HG03558 (cell line): ENCODE results near the gene FOXP1.

Experiments used
- ATAC-seq: cut with Tn5 transposase; IDR thresholded peaks from one replicate; pipeline ENCODE4 v1.9.1; 2021; ENCODE audit warnings: moderate number of reproducible peaks; ENCODE audit not compliant: unreplicated experiment; ENCODE audit errors: extremely low read depth

FOXP1 gene

DNA sequence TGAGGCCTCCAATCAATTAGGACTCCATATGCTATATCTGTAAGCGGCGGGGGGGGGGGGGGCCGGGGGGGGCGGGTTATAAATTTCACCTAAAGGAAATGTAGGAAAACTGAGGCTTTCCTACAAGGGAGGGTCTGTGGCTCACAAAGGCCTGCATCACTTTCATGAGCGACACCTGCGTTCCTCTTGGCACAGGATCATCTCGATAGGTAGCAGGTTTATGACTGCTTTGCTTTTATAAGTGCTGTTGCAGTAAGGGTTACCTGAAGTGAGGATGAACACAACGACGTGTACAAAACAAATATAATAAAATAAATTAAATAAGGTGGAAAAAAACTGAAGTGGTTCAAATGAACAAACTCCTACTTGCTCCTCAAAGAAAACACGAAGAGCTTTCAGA, 194.3 kb downstream of the FOXP1 start:
- ATAC-seq = no peak

GRCh38 chr3:71388535-71389120, 194.9 kb downstream of the FOXP1 start:
- no peak for ATAC-seq

DNA sequence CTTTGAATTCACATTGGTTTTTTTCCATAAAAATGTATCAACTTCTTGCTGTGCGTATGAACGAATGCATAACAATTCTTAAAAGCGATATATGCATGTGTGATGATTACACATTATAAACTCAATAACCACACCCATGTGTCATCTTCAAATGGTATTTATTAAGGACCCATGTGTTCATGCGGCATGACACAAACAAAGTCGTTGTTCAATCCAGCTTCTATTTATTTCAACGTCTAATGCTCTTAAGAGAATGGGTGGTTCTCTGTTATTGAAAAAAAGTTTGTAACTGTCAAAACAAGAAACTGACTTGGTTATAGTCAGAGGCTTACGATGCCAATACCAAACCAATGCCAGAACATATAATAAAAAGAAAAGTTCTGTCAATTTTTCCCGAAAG, 195.9 kb downstream of the FOXP1 start:
- no peak for ATAC-seq

GRCh38 chr3:71384837-71385716, 198.5 kb downstream of the FOXP1 start:
- no peak for ATAC-seq

DNA sequence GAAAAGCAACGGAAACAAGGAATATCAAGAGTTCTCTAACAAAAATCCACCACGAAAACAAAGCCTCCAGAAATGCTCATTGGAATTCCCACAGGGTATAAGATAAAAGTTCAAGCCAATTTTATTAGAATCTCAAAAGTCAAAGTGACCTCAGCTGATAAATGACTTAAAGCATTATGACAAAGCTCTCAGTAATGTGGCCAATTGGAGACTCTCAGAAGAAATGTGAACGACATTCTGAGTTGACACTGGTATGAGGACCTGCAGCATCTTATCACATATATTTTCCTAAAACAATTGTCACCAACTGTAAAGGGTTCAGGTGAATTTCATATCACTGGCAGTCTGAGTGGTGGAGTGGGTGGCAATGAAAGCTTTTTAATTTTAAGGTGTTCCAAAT, 199.1 kb downstream of the FOXP1 start:
- no peak for ATAC-seq

- no peak for ATAC-seq
These were observed 203.4 kb downstream of the FOXP1 start for GRCh38 chr3:71380096-71380495.

DNA sequence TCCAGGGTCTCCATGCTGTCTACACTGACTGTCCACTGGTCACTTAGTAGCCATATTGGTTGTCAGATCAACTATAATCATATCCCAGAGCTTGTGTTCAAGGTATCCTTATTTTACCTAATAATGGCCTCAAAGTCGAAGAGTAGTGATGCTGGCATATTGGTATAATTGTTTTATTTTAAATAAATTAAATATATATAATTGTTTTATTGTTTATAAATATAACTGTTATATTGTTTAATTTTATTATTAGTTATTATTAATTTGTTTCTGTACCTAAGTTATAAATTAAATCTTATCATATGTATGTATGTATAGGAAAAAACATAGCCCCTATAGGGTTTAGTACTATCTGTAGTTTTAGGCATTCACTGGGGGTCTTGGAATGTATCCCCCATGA, 205.0 kb downstream of the FOXP1 start:
- ATAC-seq = no peak

DNA sequence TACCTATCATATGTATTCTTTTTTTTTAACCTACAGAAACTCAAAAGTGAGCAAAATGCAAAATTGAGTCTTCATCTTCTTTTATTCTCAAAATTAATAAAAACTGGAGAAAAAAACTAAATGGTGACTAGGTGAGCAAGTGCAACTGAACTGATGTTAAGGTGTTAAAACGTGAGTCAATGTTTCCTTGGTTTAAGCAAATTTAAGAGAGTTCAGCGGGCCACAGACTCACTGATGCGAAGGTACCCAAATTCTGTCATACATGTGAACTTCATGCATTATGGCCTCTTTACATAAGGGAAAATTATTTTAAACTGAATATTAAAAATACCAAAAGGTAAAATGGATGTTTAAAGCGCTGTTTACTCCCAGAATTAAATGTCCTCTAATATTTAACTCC, 206.6 kb downstream of the FOXP1 start:
- no peak for ATAC-seq

DNA sequence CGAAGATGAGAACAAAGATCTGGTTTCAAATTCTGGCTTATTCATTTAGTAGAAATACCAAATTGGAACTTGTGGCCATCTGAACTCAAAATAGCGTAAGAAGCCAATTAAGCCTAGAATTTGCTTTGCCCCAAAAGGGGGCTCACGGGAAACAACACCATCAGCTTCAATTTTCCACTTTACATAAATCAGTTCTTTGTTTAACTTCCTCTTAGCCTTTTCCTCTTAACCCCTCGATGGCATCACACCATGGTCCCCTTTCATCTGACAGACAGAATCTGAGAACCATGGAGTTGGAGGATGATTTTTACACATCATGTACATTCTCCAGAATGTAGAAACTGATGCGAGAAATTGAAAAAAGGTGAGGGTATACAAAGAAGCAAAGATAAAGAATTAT, 207.0 kb downstream of the FOXP1 start:
- no peak for ATAC-seq

GRCh38 chr3:71374582-71374981, 208.9 kb downstream of the FOXP1 start:
- no peak for ATAC-seq

GRCh38 chr3:71372911-71373637, 210.5 kb downstream of the FOXP1 start:
- ATAC-seq = no peak

DNA sequence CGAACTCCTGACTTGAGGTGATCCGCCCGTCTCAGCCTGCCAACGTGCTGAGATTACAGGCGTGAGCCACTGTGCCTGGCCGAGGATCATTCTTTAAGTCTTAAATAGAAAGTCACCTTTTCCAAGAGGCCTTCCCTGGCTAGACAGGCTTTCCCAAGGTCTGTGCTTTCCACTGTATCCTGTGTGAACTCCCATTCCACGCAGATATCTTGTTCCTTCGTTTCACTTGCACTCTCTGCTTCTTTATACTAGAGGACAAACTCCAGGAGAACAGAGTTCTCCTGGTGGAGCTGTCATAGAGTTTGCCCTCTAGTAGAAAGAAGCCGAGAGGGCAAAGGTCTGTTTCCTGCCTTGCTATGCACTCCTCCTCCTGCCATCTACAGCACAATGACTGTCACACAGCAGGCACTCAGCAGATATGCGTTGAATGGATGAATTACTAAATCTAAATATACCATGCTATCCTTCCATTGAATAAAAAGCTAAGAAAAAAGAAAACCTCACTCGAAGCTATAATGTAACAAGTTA, 211.2 kb downstream of the FOXP1 start:
- no peak for ATAC-seq

GRCh38 chr3:71371282-71371681, 212.2 kb downstream of the FOXP1 start:
- no peak for ATAC-seq

DNA sequence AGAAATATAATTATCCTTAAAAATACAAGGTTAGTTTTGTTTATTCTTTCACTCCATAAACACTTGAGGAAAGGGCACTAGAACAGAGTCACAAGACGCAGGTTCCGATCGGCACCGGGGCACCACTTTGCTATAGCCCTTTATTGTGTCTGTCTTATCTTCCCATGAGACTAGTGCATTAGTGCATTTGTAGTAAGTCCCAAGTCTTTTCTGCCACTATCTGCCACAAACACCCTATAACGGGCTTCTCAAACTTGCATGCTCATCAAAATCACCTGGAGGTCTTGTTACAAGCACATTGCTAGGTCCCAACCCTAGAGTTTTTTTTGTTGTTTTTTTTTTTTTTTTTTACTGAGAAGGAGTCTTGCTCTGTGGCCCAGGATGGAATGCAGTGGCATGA, 213.1 kb downstream of the FOXP1 start:
- ATAC-seq = no peak

GRCh38 chr3:71369701-71370391, 213.7 kb downstream of the FOXP1 start:
- ATAC-seq = no peak

- no peak for ATAC-seq
These were observed 216.4 kb downstream of the FOXP1 start for GRCh38 chr3:71366988-71367604.

GRCh38 chr3:71361334-71361890, 222.1 kb downstream of the FOXP1 start:
- no peak for ATAC-seq

DNA sequence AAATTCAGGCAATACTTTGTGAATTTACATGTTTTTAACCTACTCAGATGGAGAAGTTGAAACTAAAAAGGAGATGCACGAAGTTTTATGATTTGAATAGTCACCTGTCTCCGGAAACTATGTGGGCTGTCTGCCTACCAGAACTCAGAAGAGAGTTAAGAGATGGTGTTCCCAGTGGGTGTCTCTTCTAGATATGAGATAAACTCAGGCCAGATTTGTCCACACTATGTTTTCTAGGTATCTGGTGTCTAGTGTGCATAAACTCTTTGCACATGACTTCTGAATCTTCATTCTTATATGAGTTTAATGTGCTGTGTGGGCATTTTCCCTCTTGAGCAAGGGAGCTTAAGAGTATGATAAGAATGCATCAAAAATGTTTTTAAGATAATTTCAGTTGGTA, 222.8 kb downstream of the FOXP1 start:
- peak; percentile 67 for ATAC-seq

DNA sequence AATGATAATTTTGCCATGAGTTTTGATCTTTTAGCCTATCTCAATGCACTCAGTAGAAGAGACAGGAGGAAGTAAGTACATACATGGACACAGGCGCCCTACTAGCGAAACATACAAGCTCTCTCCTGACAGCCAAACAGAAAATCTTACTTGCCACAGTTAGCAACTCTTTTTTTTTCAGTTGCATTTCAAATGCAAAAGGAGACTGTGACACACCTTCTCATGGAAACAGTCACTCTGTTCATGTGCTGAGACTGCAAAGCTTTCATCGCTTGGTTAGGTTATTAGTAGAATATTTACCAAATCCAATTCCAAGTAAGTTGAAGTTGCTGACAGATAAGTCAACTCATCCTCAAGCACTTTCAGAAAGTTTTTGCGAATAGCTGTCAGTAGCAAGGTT, 223.3 kb downstream of the FOXP1 start:
- peak; percentile 12 for ATAC-seq

DNA sequence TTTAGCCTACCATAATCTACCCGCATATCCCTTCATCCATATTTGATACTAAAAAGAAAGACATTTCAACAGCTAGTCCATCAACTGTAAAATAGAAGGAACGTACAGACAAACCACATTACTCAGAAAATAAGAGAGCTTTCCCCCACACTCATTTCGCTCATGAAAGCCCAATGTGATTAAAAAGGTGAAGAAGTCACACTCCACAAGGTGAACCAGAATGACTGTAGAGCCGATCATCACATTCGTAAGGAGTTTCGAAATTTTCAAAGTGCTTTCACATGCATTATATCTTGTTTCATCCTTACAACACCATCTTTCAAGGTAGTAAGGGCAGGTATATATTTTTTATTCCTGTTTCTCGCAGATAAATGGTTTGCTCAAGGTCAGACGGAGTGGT, 225.3 kb downstream of the FOXP1 start:
- ATAC-seq = no peak
